T follicular helper cell (primary cell): ENCODE data around the gene EYA2.

ENCODE experiments used
- DNase-seq: peaks from one replicate; pipeline ENCODE4 v3.0.0-alpha.2; 2020; ENCODE audit warnings: low read depth

The EYA2 gene

GRCh38 chr20:46978951-46979491 lies 84.4 kb downstream of the EYA2 start:
- no peak for DNase-seq

DNA sequence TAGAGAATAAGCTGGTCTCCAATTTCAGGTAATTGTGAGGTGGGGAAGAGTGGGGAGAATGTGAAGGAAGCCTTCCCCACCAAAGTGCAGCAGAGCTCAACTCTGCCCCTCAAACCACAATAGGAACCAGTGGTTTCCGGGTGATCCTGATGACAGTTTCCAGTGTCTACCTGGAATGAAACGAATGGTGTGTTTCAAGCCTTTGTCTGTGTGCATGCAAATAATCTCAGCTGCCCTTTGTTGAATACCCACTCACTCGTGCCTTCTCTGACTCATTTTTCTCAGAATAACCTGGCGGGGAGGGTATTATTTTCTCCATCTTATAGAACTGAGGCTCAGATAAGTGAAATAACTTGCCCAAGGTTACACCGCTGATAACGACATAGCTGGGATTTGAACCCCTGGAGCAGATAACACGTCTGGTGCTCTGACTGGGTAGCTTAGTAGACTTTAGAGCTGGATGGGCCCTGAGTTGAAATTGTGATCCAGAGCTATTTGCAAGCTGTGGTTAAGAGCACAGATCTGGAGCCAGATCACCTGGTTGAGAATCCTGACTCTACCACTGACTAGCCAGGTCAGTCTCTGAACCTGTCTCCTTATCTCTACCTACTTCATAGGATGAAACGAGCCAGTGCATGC lies 85.1 kb downstream of the EYA2 start:
- no peak for DNase-seq

- DNase-seq: no peak
These were observed 86.5 kb downstream of the EYA2 start for GRCh38 chr20:46981184-46981583.

GRCh38 chr20:46983466-46983865 lies 88.8 kb downstream of the EYA2 start:
- DNase-seq: no peak

DNA sequence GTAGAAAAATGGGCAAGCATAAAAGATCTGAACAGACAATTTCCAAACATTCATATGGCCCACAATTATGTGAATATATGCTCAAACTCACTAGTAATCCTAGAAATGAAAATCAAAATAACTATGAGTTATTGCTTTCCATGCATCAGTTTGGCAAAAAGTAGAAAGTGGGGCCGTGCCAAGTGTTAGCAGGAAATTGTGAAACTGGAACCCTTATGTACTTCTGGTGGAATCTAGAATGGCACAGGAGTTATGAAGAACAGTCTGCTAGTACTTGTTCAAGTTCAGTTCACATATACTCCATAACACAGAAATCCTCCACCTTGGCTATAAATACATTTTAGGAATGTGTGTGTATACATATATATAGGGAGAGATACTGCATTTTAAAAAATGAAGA lies 89.8 kb downstream of the EYA2 start:
- DNase-seq: no peak

DNA sequence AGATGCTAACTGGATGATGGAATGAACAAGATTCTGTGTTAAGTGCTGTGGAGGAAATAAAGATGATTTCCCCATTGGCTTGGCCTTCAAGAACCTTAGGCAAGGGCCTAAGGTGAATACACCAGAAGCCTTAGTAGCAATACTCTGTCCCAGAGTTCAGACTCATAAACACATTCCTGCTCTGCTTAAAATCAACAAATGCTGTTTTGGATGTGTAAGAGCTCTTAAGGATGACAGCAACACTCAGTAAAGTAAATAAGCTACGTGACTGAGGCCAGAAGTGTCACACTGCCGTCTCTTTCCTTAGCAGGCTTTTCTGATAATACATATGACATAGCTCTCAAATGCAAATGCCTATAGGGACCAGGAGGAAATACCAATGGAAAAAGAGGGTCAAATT lies 90.6 kb downstream of the EYA2 start:
- no peak for DNase-seq

DNA sequence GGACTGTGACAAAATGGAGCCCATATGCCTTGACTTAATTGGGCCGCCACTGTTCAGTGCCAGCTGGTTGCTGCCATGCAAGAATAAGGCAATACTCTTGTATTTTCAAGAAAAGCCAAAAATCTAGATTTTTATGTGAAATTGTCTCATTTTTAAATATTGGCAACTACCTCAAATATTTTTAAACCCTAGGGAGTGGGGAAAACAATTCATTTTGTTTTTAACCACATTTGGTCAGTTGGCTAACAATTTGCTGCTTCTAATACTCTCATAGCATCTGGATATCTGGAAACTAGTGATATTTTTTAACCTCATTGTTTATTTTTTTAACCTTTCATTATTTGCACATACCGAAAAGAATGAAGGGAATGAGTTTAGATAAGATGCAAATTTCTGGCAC lies 91.0 kb downstream of the EYA2 start:
- DNase-seq: no peak

DNA sequence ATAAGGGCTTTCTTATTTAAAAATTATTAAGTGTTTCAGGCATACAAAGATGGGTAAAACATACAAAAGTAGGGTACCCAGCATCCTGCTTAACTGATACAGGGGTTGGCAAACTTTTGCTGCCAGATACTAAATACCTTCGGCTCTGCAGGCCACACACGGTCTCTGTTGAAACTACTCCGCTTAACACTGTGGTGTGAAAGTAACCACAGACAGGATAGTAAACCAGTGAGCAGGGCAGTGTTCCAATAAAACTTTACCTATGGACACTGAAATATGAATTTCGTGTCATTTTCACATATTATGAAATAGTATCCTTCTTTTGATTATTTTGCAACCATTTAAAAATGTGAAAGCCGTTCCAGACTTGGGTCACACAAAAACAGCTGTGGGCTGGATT lies 92.4 kb downstream of the EYA2 start:
- no peak for DNase-seq

DNA sequence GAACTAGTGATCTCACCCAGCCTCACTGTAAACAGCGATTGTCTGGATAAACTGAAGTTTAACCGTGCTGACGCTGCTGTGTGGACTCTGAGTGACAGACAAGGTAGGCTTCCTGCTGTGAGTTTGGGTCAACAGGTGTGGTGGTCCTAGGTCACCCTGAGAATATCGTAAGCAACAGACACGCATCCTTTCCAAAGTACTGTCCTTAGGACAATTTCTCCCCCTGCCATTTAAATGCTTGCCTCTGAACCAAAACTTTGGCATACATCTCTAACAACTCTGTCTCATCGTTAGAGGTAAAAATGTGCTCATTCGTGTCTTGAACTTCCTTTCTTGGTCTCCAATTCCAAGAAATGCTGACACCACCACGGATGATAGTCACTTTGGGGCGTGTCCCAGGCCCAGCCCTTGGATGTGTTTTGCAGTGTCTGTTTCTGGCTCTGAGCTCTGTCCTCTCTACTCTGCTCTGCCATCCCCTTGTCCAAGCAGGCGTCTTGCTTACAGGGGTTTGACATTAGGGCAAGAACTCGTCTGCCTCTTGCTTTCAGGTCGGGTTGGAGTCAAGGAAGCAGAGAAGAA lies 95.5 kb downstream of the EYA2 start:
- no peak for DNase-seq

DNA sequence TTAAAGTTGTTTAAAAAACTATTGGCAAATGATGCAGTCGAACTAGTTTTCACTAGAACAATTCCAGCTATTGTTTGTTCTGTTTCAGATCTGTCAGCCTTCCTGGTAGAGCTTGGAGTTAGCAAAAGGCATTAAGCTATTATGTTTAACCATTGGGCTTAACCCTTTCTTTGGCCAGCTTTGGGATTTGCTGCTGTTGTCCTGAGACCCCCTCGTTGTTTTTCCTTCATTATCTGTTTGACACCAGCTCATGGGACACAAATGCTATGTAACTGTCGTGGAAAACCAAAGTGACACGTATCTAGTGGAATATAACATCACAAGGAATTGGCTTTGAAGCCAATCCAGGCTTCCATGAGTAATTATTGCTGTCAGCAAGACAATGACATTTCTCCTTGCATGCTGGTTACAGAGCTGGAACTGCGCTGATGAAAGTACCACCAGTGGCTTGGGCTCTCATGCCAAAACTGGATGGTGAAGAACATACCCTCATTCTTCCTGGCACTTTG lies 96.0 kb downstream of the EYA2 start:
- DNase-seq: no peak

DNA sequence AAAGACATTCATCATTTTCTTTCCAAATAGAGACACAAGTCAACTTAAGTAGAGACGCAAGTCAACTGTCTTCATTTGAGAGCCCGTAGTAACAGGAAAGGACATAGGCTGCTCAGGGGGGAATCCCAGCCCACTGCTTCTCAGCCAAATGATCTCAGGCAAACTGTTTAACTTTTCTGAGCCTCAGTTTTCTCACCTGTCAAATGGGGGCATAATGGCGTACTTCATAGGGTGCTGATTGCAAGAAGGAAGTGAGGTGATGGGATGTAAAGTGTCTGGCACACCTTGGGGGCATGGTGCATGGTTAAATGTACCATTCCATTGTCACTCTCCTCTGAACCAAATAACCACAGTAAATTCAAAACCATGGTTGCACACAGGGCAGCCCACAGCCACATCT lies 96.5 kb downstream of the EYA2 start:
- DNase-seq: no peak

GRCh38 chr20:46991880-46992639 lies 97.4 kb downstream of the EYA2 start:
- no peak for DNase-seq

GRCh38 chr20:46992640-46993035 lies 98.0 kb downstream of the EYA2 start:
- DNase-seq: no peak

- DNase-seq: no peak
These were observed 98.9 kb downstream of the EYA2 start for GRCh38 chr20:46993465-46994095.

GRCh38 chr20:46994341-46994740 lies 99.7 kb downstream of the EYA2 start:
- DNase-seq: no peak

DNA sequence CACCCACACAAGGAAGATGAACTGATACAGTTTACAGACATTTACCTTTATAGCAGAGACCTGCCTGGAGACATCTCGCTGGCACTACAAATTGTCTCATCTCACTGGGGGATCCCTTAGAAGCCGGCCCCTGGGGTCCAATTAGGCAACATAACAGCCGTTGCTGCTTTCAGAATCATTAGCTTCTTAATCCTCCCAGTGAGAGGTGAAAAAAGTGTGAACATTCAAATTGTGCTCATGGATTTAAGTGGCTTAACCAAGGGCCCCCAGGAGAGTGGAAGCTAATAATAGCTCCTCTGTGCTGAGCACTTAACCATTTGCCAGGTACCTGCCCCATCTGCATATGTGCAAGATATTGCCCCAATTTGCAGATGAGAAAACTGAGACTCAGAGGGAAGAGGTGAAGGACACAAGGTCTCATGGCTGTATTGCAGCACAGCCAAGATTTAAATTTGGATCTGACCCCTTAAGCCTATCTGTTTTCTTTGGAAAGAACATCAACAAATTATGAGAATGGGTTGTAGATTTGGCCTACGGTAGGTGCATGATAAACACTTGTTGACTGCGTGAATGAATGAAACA lies 101.0 kb downstream of the EYA2 start:
- DNase-seq: no peak

DNA sequence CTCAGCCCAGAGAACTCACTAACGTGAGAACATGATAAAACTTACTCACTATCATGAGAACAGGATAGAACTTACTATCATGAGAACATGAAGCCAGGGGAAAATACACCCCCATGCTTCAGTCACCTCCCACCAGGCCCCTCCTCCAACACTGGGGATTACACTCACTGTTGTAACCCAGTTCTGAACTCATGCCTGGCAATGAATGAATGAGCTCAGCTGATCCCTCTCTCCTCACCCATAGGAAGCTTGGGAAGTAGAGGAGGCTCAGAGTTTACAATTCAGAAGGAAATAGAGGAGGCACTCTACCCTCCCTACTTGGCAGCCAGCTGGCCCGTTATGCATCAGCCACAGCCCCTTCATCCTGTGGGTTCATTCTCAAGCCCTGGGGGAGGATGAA lies 102.5 kb downstream of the EYA2 start:
- no peak for DNase-seq

DNA sequence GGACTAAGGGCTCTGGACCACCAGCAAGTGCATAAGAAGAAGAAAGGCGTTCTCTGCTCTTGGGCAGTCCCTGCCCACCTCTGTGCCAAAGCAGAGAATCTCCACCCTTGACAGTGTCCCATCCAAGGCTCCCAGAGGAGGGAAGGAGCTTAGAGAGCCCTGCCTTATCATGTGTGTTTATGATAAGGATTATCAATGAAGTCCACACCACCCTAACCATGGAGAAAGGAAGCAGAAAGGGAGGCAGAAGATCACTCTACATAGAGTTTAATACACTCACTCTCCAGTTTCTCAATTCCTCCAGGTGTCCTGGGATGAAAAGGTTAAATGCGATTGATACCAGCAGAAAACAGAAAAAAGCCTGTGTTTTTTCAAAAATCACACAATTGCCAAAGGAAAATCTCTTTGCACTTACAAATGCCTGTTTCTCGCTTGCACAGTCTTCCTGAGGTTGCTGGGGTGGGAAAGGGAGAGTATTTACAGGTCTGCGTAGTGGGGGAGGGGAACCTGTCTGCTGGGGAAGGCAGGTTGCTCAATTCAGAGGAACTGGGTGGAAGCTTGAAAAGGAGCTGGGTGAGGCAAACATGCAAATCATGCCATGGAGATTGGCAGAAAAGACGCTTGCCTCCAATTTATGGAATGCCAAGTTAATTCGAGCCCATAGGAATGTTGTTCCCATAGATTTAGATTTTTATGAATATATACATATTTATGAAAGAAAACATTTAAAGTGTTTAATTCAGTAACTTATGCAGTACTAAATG lies 104.0 kb downstream of the EYA2 start:
- no peak for DNase-seq

DNA sequence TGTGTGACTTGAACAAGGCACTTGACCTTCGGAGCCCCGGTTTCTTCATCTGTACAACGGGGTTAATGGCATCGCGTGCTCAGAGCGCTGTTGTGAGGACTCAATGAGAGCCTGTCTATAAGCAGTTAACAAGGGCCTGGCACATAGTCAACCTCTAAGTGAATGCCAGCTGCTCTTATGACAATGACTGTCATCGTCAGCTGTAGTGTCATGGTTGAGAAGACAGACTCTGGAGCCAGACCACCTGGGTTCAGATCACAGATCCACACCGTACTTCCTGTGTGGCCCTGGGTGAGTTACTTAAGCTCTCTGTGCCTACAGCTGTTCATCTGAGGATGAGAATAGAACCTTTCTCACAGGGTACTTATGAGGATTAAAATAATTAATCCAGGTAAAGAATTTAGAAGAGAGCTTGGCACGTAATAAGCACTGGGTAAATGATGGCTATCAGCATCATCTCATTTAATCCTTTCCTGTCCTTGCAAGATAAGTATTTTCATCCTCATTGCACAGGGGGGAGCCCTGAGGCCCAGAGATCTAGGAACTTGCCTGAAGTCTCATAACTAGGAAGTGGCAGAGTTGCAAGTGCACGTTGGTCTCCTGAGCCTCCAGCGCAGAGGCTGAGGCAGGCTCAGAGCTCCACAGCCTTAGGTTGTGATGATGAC lies 105.3 kb downstream of the EYA2 start:
- no peak for DNase-seq

DNA sequence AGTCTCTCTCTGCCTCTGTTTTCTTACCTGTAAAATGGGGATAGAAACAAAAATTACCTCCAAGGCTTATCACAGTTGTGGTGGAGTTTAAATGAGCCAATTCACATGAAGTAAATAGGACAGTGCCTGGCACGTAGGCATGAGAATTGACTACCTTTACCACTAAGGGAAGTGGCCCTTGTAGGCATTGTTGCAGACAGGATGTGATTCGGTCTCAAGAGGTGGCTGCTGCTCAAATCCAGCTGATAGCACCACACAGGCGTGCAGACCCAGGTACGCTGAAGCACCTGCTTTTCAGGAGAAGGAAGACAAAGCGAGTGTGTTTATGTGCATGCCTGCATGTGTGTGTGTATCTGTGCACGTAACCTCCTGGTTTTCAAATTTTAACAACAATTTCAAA lies 108.6 kb downstream of the EYA2 start:
- DNase-seq: no peak

GRCh38 chr20:47004179-47004578 lies 109.5 kb downstream of the EYA2 start:
- DNase-seq: no peak
